NCI-H748 (cell line): ENCODE results near the gene NRN1.

Experiments
- DNase-seq: peaks from one replicate; lab custom pipeline; 2025; ENCODE audit not compliant: unreplicated experiment; lab: John Stamatoyannopoulos, UW

Gene NRN1

DNA sequence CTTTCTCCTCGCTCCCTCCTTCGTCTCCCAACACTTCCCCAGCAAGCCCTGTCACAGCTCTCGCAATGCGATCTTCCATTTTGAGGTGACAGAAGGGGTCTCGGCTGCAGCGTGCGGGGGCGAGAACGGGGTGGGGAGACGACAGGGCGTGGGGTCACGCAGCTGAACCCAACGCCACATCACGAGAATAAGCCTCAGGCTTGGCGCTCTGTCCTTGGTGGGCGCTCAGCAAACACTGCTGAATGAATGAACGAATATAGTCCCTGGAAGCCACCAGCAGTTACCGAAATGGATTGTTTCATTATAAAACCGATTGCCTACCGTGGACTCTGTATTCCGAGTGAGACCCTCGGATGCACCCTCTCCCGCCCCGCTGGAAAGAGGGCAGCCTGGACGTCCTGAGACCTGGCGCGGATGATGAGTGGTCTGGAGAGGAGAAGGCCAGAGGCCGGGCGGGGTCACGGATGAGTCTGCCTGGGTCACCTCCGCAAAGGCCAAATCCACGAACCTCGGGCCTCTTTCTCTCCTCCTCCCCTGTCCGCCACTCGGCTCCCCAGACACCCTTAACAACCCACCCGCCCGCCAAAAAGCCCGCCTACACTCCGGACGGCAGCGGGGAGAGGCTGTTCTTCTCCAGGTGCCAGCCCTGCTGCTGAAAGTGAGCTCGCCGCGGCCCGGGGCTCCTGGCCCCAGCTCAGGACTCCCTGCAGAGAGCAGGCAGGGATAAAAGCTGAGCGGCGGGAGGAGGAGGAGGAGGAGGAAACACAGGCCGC is 3.7 kb downstream of the NRN1 start:
- DNase-seq = peak; percentile 82

DNA sequence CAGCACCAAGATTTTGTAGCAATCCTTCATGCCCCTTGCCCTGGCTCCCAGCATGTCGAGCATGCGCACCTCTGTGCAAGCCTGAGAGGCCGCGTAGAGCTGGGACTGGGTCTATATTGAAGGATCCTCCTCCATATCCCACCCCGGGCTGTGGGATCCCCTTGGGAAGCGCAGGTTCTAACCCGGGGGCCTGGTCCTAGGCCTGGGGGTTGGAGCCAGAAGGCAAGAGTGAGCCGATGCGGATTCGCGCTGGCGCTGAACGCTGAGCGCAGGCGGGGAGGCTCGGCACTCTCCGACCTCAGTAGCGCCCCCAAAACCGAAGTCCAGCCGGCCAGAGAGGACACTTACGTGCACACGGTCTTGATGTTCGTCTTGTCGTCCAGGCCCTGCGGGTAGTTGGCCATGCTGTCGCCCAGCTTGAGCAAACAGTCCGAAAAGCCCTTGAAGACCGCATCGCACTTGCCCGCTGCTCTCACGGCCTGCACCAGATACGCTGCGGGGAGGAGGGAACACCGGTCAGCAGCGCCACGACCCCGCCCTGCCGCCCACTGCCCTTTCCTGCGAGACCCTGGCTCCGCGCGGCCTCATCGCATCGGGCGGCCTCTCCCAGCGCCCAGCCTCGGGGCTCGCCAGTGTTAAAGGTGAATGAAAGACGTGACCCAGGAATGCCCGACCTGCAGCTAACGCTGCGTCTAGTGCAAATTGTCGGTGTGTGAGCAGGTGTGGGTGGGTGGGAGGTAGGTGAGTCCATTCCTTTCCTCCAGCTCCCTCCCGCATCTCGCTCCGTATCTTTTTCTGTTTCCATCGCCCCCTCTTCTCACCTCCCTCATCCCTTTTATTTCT is 4.5 kb downstream of the NRN1 start:
- no peak for DNase-seq

DNA sequence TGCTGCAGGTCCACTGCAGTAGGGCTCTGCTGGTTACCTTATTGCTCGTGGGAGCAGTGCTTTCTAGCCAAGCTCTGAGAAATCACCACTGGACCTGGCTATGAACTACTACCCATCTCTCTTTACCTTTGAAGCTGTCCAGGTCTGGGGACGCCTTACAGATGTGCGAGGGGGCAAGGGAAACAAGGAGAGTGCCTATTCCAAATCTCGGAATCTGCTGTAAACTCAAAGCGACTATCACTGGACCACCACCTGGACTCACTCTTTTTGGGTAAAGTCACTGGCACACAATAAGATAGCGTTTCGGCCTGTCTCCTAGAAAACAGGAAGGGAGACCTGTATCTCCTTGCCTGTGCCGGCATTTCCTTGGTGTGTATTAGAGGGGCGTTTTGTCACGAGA is 5.3 kb downstream of the NRN1 start:
- DNase-seq = no peak

DNA sequence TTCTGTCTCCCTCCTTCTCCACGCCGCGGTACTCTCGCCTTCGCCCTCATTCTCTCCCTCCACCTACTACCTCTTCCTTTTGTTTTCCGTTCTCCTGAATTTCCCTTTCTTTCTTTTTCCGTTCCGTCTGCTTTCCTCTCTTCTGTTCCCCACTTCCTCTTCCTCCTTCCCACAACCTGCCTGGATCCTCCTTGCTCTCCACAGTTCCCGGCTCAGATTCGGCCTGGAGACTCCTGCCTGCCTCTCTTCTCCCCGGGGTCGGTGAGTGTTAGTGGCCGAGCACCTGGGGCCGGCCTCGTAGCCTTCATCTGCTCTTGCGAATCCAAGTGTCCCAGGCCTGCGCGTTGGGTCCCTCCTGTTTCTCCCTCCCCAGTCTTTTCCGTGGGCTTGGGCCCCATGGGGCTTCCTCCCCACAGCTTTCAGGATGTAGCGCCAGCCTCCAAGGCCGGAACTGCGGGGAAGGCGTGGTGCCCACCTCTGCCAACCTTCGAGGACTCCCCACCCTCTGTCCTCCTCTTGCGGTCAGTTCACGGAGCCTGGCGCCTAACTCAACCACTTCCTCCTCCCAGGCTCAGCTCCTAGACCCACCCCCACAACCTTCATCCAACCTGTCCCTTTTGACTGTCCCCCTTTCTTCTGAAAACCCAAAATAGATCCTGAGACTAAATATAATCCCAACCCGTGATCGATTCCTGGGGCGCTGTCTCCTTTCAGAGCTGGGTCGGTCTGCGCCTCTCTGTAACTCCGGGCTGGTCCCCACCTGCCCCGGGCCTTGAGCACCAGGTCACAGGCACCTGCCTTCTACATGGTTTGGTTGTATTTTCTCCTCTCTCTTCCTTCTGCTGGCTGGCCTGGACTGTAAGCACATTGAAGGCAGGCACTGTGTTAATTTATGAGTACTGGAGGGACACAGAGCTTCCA is 6.8 kb downstream of the NRN1 start:
- no peak for DNase-seq

DNA sequence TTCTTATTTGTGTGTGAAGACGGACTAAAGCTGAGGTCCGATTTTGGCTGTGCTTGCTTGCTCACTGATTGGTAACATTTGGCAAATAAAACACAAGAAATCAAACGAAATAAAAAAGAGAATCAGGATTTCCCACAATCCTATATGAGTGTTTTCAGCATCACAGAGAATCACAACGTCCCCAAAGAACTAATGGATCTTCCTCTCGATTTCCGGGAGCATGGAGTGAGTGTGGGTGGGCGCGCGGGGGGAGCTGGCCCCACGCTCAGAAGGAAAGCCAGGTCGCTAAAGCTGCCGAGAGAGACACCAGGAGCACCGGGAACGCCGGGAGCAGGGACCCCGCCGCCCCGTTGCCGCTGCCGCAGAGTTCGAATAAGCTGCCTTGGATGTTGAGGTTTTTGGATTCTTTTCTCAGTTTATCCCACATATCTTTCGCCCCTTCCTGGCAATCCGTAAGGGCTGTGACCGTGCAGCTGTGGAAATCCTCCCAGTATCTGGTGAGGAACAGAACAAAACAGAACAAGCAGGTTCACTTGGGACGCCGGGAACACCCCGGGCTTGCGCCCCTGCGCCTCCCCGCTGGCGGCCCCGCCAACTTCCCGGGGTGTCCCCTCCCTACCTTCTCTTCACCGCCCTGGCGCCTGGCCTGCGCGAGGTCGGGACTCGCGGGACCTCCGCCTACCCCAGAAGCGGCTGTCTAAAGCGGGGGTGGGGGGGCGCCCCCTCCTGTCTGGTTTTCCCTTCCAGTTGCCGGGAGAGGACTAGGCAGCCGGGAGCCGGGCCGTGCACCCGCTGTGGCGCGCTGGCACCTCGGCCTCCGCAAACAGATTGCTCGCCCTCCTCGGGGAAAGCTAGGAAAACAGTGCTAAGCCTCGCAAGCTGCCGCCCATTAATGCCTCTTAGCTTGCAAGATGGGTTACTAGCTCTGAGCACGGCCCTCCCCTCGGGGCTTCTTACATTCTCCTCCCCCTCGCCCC is 7.7 kb downstream of the NRN1 start:
- no peak for DNase-seq

DNA sequence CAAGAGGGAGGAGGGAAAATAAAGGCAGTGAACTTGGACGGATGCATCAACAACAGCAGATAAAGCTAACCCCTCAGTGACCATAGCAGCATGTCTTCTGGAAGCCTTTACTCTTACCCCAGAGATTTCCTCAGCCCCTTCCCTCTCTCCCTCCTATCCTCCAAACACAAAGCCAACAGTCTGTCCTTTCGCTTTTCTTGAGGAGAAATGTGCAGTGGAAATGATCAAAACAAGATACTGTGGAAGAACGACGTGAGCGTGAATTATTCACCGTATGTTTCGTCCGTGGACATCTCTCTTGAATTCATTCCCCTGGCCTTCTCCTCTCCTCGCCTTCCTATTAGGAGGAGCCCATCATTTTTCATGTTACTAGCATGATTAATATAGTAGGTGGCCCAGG is 8.5 kb downstream of the NRN1 start:
- DNase-seq = no peak

DNA sequence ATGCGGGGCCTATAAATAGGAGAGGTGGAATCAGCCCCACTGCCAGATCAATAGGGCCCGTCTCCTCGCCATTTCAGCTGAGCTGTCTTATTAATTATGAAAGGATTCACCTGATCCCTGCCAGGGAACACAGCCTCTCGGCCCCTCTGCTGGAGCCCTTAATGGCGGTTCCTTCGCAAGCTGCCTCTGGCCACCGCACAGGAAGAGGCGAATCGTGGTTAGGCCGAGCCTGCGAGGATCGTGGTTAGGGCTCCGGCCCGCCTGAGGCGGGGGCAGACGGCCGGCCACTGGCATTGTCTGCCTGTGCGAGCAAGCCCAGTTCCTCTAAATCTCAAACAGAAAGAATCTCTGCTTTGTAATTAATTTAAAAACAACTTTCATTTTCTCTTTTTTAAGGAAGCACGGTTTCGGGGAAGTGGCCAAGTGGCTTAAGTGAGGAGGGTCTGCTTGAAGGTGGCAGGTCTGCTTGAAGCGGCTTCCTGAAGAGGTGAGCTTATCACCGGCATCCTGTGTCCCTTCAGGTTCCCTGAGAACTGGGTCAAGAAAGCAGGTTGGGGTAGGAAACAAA is 9.2 kb downstream of the NRN1 start:
- peak; percentile 44 for DNase-seq

DNA sequence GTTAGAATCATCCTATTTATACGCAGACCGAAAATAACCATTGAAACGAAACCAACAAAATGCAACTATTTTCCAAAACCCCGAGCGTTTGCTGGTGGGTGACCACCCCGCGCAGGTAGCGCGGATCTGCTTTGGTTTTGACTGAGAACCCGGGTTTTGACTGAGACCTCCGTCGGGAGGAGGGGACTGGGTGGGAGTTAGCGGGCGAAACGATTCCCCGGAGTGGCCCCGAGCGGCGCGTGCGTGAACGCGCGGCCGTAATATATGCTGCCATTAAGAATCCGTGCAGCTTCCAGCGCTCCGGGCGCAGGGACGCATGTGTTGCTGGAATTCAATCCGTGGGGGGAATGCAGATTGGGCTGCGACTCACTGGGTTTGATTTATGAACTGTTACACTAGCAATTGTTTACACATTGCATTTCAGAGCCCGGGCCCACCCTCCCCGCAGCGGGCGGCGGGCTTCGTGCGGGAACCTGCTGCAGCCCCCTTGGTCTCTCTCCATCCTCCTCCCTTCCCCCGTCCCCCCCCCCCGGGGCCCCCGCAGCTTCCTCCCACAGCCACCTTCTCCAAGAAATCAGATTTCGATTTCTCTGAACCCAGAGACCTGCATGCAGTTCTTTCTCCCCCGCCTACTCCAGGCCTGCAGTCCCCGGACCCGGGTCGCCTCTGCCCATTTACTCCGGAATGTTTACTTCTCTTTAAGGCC is 9.9 kb downstream of the NRN1 start:
- DNase-seq = peak; percentile 86

DNA sequence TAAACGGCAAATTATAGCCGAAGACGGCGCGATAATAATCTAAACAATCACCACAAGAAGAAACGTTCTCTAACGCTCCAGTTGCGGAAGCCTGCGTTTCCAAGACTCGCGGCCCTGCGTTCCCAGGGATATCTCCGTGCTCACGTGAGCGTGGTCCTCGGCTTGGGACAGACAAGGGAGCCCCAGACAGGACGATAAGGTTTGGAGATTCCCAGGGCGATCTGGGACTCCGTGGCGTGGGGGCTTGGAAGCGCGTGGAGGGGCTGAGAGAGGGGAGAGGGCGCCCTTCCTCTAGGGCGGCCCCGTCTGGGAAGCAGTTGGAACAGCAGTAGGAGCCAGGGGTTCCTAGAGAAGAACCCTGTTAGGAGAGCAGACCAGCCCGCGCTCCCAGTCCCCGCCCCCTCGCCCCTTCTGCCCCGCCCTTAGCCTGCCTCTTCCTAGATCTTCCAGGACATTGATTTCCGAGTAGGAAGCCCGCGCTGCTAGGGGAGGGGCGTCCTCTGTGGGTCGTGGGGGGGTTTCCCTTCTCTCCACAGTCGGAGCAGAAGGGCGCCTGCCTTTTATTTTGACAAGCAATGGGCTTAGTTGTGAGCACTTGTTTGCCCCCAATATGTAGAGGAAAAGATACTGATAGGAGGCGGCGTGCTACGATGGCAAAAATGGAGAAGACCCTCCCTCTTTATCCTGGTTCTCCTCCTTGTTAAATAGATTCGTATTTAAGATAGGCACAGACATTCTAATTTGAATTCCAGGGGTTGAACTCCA is 10.6 kb downstream of the NRN1 start:
- DNase-seq = peak; percentile 93

DNA sequence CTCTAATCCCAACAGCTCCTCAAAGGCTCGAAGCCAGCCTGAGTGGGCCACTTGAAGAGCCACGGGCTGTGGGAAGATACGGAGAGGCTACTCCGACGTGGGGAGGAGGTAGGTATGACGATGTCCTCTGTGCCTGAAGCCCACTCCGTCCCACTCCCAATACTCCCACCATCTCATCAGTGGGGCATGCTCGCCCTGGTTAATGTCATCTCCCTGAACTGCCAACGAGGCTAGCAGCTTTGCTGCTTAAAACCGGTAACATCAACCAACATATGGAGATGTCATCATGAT is 11.1 kb downstream of the NRN1 start:
- no peak for DNase-seq

DNA sequence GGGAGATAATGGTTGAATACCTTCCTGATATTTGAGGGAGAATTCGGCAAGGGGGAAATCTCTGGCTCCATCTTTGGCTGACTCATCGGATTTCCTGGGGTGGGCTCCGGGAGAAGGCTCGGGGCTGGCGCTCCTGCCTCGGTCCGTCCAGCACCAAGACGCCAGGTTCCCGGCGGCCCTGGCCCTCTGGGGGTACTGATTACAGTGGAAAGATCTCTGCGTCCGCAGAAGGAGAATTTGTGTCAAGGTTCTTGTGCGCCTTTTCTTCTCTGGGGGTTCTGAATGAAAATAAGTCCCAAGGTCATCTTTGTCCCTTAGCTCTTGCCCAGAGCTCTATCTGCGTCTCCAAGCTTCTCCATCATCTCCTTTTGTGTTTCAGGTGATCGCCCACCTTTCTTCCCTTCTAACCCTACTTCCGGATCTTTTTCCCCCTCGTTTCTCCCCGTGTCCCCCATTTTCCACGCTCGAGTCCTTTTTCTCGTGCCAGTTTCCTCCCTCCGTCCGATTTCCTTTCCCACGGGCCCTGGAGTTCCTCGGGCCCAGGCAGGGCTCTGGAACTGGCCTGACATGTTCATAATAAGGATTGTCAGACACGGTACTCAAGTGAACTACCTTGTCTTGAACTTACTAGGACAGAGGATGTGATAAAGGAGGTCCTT is 11.6 kb downstream of the NRN1 start:
- DNase-seq = no peak

DNA sequence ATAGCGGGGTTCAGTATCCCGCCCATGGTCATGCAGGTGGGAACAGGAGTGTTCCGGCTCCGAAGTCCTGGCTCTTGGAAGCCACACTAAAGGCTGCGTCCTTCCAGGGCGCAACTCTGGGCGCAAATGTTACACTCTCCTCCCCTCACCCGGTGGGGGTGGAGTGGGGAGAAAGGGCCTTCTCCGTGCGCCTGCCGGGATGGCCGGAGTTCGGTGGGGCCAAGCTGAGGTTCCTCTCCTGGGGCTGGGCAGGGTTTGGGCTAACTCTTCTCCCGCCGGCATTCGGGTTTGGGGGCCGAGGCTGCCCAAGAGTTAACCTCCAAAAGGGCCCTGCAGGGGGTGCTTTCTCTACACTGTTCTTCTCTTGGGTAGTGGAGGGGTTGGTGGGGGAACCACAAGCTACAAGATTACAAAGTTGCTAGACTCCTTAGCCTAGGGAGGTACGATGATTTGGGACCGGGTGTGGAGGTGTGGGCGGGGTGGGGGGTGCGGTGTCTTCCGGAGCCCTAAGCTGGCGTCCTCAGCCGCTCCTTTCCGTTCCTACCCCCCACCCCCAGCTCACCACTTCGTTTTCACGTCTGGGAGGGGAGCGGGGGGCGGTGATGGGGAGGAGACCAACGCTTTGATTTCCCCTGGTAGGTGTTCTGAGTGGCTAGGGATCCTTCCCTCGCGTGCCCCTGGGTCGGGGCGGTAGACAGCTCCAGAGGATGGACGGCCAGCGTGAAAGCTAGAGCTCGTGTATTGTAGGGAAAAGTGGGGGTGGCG is 12.3 kb downstream of the NRN1 start:
- DNase-seq = no peak

DNA sequence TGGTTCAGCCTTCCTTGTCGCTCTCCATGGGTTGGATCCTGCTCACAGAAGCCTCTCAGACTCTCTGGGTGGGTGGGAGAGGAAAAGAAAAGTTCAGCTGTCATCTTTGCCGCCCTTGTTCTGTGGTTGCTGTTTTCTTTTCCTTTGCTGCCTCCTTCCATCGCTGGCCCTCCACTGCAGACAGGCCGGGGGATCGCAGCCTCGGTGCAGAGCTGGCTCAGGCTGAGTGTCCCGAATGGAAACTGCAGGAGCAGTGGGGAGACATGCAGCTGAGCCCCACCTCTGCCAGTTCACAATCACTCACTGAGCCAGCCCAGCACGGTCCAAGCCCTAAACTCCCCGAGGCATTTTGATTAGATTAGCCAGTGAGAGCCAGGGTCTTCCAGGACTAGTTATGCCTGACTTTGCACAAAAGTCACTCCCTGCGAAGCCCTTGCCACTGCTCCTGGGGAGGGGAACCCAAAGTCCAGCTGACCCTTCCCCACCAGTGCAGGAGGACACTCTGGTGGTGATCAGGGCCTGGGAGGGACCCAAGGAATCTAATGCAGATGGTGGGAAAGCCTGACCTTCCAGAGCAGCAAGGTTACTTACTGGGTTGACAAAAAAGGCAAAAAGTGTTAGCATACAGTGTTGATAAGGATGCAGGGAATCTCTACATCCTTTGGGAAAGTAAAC is 14.0 kb downstream of the NRN1 start:
- DNase-seq = no peak

DNA sequence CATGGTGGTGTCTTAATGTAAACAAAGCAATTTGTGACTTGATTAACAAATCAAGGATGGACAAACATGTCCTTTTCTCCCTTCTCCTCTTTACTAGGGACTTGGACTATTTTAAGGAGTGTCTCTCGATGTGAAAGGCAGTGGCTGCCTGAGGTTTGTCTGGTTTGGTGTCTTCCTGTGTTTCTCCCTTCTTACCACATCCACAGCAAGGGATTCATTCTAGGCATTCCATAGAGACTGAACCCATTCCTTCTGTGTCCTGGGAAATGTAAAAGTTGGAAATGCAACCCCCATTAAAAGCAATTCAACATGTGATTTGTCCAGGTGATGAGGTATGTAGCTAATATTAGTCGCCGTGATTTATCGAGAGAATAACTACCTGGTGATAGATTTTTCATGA is 15.9 kb downstream of the NRN1 start:
- DNase-seq = no peak

DNA sequence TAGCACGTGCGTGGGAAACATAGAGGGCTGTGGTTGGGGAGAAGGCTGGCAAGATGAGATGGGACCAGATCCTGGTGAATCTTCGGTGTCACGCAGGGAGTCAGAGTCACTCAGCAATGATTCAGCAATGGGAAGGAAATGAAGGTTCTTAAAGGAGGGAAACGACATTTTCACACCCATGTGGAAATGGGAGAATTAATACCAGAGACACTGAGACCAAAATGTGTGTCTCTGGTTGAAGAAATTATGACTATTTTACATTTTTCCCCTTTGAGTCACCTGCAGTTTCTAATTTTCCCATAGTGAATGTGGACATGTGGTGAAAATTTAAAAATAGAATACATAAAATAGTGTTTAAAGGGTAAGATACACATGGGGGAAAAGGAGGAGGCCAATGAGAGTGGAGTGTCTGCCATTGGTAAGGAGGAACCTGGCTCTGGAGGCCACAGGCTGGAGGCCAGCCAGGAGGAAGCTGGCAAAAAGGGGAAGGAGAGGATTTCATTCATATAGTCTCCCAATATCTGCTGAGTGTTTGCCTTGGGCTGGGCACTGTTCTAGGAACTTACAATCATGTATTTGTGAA is 17.5 kb downstream of the NRN1 start:
- DNase-seq = no peak

DNA sequence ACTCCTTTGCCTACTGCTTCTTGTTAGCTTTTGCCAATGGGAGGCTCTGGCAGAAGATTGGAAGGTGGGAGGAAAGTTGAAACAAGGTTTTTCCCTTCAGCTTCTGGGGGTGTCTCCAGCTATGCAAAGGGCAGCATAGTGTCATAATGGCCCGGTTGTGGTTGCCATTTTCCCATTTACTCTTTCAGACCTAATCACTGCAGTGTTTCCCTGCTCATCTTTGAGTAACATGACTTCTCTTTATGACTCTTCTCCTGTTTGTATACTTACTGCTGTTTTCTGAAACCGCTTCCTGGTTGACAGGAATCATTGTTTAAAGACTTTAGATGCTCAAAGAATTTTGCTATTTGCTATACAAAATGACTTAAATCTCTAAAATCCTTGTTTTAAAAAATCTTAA is 19.9 kb downstream of the NRN1 start:
- no peak for DNase-seq
